ENCODE measurements around the gene PRR23E.

The PRR23E gene

DNA sequence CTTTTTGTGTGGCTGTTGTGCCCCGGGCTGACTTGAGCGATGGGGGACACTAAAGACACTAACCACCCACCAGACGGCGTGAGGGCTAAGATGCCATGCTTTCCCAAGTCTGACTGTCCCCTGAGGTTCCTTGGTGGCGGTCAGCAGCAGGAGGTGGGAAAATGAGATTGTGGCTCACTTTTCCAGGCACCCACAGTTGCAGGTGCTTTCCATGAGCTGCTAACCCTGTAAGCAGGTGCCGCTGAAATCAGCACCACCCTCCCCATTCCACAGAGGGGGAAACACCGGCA lies 17.7 kb downstream of the PRR23E start:
- no peak for DNase-seq

DNA sequence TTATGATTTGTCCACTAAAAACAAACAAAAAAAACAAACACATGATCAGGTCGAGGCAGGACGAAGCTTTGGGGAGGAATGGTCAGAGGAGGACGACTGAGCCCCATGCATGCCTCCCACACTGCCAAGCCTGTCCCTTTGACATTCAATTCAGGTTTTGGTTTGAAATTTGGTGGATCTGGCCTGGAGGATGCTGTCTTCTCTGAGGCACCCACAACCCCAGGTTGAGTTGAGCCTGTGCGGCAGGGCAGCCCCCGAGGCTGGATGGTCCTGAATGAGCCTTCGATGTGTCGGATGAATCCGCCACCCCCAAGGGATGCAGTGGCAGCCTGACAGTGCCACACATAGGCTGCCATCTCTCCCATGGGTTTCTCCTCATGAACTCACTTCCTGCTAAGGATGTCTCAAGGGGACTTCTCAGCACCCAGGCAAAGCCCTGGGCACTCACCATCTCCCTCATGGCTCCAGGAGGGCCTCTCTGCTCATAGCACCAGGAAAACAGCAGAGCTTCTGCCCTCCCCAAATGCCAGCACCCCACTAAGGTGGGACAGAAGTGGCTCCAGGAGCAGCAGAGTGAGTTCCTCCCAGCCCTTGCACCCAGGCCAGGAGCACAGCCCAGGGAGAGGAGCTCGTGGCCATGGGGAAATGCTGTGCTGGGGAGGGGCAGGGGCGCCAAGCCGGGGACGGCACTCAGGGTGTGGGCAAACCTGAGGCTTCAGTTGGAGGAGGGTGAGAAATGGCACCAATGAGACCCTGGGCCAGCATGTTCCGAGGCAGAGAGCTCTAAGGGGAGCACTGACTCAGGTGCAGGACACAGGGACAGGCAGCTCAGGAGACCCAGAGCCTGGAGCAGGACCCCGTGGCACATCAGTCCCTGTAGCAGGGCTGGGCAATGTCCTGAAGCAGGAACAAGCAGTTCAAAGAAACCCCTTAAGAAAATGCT lies 18.5 kb downstream of the PRR23E start:
- no peak for DNase-seq

DNA sequence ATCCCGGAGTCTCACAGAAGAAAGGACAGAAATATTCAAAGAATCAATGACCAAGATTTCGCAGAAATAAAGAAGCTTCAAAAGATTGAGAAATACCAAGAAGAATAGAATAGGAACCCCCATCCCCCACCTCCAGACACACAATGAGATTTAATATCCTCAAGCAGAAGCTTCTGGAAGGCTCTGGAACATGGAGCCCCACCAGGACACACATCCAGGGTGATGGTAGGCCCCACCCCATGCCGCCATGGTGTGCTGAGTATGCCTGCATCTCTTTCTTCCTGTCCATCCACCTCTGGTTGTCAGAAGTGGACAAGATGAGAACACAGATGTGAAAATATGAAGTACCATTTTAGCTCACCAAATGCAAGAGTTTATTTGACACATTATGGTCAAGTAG lies 19.3 kb downstream of the PRR23E start:
- DNase-seq, result no peak

DNA sequence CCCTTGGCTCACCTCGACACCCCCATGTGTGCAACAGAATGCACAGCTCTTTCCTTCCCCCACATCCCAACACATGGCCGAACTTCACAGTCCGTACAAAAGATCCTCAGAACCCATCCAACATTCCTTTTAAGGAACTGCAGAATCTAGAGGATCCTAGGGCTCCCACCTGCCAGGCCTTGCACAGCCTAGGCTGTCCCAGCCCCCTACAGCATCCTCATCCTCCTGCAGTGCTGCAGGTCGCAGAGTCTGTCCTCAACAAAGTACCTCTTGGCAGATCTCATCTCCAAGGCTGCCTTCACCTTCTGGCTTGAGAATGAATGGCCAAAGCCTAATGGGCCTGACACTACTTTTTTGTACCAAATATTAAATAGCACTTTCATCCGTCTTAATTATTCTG lies 19.8 kb downstream of the PRR23E start:
- DNase-seq, result no peak

DNA sequence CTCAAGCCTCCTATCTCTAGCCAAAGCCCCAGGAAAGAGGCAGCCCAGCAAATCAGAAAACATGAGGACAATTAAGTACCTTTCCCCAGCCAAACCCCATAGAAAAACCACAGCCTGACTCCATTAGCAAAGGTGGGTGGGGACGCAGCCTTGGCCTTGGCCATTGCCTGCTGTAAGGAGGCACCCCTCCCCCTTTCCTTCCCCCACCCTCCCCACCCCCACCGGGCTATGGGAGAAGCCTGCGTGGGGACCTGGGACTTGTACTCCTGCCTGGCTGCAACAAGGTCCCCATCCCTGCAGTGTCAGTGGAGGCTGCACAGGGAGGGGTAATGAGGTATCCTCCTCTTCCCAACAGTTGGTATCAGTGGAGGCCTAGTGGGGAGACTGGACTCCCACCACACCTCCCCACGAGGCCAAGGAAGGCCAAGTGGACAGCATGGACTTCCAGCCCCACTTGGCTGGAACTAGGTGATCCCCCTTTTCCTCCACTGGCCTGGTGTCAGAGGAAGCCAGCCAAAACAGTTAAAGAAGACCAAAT lies 20.5 kb downstream of the PRR23E start:
- DNase-seq, result no peak

DNA sequence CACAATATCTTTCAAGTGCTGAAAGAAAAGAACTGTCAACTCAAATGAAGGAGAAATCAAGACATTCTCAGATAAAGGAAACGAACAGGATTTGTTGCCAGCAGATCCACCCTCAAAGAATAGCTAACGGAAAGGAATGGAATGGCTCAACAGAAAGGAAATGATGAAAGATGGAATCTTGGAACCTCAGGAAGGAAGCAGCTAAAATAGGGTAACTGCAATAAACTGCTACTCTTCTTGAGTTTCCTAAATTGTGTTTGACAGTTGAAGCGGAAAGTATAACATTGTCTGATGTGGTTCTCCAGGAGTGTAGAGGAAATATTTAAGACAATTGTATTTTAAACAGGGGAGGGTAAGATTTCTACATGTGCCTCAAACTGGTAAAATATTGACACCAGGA lies 22.0 kb downstream of the PRR23E start:
- DNase-seq, result no peak

DNA sequence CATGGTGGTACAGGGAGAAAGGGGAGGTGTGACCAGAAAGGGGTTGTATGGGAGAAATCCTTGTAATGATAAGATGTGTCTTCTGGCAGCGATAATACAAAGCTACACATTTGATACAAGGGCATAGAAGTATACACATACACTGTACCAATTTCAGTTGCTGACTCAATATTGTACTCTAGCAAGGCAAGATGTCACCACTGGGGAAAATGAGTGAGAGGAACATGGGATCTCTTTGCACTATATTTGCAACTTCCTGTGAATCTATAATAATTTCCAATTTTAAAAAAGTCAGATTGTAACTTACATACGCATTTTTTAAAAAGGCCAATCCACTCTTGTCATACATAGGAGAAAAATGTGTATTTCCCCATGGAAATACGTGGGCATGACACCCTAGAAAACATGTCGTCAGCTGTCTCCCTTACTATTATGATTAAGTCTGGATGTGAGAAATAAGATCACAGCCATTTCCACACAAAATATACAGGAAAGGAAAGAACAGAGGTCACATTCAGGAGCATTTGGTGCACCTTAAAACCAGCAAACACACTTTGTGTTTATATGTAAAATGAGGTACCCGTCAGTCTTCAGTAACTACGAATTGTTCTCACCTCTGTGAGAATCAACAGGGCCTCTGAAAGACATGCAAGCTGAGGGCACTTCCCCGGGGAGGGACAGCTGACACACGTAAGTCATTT lies 22.9 kb downstream of the PRR23E start:
- DNase-seq, result no peak

DNA sequence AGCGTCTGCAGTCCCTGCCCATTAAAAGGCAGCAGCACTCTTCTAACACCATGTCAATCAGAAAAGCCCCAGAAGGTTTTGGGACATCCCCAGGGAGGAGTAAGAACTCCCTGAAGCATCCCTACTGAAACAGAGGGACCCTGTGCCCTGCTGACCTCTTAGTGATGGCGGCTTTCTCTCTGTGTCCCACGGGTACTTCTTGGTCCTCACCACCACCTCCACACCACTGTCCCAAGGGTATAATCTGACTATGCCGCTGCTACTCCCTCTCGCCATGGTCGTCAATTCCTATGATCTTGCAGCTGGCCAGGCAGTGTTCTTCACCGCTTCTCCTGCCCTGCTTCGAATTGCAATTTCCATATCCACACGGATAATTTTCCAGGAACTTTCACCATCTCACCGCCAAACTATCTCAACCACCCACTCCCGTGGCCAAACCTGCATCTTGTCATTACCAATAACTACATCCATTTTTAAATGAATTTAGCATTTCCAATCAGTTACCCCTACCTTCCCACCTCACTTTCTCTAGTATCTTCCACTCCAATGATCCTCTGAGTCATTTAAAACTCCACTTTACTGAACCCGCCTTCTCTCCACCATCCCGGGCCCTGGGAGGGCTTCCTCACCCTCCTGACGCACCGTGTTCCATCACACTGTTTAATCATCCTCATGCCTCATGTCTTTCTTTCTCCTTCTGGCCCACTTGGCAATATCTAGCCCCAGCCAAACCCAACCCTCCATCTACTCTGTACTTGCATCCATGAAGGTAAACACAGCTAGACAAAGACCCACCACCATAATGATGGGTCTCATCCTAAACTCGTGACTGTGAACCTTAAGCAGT lies 23.7 kb downstream of the PRR23E start:
- DNase-seq, result no peak

DNA sequence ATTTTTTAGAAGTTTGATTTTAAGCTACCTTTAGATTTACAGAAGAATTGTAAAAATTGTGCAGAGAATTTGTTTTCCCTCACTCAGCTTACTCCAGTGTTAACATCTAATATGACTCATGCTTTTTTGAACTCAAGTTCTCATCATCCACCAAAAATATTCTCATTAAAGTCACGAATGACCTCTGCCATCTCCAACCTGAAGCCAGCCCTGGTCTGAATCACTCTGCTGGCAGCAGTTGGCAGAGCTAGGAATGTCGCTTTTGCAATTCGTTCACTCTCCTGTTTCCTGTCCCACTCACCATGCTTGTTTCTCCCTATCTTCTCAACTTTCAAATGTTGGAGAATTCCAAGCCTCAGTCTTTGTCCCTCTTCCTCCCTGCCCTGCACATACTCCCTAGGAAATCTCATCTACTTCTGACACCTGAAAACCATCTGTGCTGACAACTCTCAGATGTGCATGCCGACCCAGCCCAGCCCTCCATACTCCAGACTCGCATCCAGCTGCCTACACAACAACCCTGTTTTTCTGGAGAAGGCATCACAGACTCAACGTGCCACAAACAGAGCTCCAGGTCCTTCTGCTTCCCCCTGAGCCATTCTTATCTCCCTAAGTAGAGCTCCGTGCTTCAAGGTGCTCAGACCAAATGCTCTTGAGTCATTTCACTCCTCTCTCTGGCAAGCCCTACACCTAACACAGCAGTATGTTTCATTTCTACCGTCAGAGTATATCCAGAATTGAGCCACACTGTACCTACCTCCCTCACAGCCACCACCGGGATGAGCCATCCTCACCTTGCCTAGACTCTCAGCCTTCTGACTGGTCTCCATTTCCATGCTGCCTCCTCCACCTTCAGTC lies 24.9 kb downstream of the PRR23E start:
- no peak for DNase-seq

DNA sequence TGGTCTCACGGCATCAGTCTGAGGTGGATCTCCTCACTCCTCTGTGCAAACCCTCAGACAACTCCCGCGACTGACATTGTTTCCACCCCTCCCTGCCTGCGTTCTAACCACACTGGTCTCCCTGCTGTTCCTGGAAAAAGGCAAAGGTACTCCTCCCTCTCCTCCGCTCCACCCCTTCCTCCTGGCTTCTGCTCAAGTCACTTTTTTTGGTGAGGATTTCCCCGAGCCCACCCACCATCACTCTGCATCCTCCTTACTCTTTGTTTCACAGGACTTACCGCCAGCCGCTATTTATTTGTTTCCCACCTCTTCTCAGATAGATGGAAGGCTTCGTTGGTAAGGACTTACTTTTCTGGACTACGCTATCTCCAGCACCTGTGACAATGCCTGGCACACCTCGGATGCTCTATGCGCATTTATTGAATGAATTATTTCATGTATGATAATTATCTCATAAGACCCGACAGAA lies 25.6 kb downstream of the PRR23E start:
- no peak for DNase-seq

DNA sequence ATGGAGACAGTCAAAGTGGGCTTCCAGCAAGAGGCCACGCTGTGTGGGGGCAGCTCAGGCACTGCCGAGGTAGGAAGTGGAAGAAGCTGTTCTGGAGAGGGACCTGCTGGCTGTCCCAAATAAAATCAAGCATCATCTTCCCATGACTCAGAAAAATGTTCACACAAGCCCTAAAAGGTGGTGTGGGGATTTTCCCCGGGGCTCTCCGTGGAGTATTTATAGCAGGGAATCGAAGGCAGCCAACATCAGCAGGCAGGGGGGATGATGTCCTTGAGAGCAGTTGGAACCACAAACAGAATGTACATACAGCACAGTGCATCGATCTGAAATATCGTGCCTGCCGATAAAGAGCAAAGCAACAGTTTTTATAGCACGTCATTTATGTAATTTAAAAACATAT lies 27.6 kb downstream of the PRR23E start:
- no peak for DNase-seq

DNA sequence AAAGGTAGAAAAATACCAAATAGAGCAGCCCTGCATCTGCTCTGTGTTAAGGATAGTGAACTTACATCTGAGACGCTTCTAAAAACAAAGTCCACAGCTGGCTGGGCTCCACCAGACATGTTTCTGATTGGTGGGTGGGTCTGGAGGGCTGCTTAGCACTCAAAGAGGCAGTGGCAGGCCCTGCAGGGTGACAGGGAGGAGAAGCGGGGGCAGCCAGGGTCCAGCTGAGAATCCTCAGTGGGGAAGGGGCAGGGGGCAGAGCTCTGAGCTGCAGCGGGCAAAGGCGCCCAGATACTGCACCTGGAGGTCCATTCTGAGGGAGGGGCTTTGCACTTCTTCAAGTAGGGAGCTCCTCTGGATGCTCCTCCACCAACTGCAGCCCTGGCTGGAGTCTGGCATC lies 28.1 kb downstream of the PRR23E start:
- no peak for DNase-seq

DNA sequence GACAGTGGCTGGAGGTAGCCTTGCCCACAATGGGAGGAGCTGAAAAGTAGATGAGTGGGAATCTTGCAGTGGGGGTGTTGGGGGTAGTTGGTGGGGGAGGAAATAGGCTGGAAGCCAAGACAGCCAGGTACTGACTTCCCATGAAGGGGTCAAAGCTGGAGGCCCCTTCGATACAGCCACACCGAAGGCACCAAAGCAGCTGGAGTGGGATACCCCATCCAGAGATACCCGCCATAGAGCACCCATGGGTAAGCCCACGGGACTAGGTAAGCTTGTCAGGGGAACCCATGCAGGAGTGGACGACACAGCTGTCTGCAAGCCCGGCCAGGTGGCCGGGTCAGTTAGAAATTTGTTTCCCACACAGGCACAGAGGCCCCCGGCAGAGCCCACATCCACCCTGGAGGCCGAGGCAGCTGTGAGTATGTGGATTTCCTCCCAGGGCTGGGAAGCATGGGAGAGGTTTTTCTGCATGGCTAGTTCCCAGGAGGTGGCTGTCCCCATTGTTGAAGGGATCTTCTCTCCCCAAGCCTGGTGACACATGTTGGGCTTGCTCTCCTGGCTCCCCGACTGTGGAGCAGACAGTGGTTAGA lies 28.6 kb downstream of the PRR23E start:
- no peak for DNase-seq

DNA sequence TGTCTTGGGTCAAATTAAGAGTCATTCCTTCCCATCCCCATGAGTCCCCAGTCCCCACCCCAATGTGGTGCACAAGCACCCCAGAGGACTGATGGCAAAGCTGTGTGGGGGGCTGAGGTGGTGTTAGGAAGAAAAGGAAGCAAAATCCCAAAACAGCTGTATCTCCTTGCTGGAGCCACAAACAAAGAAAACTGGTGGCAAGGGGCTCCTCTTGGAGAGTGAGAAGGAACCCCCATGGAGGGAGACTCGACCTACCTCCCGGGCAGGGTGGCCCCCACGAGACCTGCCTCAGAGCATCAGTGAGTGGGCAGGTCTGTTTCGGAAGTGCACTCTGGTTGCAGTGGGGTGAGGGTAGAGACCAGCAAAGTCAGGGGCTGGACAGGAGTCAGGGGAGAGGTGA lies 29.2 kb downstream of the PRR23E start:
- no peak for DNase-seq

DNA sequence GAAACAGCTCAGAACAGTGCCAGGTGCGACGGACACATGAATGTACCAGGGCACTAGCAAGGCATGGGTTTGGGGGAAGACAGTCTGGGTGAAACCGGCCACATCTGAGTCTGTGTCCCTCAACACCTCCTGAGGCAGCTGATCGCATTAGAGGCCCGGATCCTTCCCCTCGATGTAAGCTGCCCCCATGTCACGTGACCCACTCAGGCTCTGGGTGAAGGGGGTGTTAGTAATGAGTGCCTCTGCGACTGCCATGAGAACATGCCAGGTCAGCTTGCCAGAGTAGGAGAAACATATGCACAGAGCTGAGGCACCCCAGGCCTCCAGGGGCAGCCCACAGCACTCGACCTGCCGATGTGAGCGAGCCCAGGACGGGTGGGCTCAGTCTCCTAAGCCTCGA lies 29.7 kb downstream of the PRR23E start:
- DNase-seq, result no peak

DNA sequence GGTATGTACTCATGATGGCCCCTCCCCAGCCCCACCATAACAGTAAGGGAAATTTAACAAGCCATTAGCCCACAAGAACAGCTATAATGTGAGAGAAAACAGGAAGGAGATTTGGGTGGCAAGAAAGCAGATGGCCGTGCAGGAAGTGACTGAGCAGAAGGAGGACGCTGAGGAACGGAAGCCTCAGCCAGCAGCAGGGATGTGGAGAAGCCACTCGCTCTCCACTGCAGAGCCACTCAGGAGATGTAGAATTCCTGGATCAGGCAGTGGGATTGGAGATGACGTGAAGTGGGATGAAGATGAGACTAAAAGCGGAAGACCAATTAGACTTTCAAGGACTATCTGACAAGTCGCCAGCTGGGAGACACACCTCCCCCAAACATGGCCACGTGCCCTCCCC lies 31.2 kb downstream of the PRR23E start:
- DNase-seq, result no peak

DNA sequence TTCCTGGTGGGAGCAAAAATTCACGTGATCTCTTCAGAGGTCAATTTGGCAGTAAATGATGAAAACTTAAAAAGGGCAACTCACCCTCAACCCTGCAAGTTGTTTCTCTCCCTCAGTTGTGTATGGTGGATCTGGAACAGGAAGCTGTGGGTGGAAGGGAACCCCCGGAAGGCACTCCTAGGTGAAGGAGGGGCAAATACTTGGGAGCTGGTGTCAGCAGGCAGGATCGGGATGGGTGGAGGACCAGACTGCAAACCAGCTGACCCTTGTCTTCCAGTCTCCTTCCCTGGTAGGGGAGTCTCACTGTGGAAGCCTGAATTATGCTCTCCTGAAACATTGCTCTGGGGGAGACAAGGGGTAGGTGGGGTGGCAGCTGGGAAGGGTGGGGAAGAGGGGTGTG lies 33.5 kb downstream of the PRR23E start:
- no peak for DNase-seq

DNA sequence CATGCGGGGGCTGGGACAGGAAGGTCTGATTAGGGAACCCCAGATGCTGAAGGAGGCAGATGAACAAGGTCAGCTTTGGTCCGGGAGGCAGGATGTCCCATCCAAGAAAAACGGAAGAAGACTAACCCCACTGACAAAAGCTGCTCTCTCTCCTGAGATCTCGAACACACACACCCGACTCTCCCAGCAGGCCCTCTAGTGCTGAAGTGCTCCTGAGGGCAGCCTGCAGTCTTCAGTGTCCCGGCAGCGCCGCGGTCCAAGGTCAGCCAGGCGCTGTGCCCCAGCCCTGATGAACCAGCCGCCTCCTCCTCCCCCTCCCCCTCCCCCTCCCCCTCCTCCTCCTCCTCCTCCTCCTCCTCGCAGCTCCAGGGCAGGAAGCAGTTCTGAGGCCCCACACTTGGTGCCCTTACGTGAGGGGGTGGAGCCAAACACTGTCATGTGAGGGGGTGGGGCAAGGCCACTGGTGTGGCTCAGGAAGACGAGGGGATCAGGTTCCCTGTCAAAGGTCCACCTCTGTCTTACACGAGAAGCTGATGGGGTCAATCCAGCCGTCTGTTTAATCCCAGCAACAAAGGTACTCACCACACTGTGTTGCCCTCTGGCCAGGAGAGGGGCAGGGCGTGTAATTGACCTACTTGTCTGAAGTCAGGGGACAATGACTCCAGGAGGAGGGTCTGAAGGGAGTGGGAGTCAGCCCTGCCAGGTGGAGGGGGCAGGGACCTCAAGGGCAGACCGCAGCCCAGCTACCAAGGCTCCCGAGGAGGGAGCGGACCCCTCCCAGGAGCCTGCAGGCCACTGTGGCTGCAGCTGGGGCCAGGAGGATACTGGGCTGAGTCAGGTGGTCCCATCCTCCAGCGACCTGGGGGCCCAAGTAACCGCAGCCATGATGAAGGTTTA lies 34.3 kb downstream of the PRR23E start:
- peak in 1 of 2 donors; percentile 14 for DNase-seq

DNA sequence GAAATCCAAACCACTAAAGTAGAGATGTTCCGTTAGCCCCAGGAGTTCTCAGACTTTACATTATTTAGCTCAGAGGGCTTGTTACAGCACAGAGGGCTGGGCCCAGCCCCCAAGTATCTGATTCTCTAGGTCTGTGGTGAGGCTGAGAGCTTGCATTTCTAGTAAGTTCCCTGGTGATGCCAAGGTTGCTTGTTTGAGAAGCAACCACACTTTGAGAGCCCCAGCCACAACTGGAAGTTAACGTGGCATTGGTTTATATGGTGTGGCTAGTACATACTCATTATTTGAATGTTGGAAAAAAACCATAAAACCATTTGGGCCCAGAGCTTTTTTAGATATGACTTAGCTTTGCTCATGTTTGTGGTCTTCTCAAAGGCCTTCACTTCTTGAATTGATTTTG lies 35.9 kb downstream of the PRR23E start:
- no peak for DNase-seq

DNA sequence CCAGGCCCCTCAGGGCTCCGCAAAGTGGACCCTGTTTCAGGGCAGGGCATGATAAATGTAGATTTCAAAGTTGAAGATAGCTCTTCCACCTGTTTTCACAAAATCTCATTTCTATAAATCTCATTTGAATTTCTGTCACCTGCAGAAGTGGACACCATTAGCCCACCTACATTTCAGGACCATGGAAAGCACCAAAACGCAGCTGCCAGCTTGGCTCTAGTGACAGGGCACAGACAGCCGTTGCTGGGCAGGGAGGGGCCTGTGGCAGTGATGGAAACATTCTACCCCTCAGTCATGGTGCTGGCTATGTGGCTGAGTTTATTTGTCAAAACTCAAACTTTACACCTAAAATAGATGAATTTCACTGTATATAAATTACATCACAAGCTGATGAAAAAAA lies 40.4 kb downstream of the PRR23E start:
- DNase-seq, result no peak

DNA sequence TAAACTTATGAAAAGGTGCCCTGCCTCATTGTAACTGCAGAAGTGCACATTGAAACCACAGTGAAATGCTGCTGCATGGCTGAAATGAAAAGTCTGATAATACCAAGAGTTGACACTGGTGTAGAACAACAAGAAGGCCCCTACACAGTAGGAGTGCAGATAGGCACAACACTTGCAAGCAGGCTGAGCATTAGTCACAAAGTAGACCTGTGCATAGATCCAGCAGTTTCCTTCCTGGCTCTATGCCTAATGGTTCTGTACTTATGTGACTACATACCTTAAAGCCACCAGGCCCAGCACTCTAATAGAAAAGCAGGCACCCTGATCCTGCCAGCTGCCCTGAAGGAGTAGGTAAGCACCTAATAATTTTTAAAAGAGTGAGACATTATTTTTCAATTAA lies 41.8 kb downstream of the PRR23E start:
- no peak for DNase-seq
